ENCODE results near the gene ADRA2B. TPM values are rescaled to one million over a fixed set of nuclear protein-coding genes. Genes with fewer than 3 reads are reported as not detected.

Gene ADRA2B
- total RNA-seq, 1 donor from 2014 or later: 2.9 TPM

DNA sequence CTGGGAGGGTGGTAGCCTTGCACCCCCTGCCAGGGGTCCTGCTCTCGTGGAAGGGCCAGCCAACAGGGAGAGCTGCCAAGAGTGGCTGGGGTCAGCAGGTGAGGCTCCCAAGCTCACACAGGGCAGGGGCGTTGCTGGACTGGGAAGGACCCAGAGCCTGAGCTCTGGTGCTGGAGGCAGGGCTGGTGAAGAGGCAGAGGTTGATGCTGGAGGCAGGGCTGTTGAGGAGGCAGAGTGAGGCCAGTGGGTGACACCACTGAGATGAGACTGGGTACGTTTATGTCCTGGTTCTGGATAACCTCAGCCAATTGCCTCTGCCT lies 7.0 kb downstream of the ADRA2B start:
- peak overlapping the region; percentile 90 for H3K27ac ChIP-seq (replicated peaks)
- intact Hi-C loops (cut with micrococcal nuclease): no loop called here
- peak overlapping the region; percentile 53 for H3K4me3 ChIP-seq

DNA sequence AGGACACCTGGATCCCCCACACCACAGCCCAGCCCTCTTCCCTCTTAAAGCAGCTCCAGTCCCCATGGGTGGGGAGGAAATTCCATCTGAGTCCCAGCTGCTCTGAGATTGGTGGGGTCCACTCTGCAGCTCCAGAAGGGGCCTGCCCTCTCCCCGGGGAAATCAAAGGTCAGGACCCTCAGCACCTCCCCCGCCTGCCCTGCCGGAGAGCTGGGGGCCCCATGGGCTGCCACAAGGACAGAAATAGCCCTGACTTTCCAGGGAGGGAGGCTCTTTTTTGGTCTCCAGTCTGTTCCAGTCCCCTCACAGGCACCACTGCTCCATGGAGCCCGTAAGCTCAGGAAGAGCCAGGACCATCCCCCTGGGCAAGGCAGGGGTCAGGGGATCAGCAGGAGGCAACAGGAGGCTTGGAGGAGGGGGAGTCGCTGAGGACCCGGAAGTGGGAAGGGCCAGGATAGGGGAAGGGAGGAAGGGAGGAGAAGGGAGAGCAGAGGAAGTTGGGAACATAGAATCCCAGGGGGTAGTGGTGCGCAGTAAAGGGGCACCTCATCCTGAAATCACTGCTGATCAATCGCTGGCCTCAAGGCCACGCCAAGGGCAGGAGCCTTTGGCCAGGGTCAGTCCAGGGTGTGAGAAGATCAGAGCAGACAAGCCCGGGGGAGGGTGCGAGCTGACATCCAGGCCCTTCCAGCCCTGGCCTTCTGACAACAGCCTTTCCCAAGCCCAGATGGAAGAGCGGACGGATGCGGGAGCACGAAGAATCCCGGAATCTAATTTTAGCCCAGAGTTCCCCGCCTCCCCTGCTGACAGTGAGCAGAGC lies 7.6 kb downstream of the ADRA2B start:
- DNase-seq: peak; percentile 64

More for the DNA sequence above, 7.0 kb downstream of the ADRA2B start:
- H3K27me3 ChIP-seq (ENCODE audit: low read depth): no peaks in the 10 kb centered on the region
- H3K36me3 ChIP-seq: no peaks in the 10 kb centered on the region
- H3K9me3 ChIP-seq (replicated peaks): peaks cover 15% of the 10 kb centered on the region
- TF ChIP-seq, protein P1, sequence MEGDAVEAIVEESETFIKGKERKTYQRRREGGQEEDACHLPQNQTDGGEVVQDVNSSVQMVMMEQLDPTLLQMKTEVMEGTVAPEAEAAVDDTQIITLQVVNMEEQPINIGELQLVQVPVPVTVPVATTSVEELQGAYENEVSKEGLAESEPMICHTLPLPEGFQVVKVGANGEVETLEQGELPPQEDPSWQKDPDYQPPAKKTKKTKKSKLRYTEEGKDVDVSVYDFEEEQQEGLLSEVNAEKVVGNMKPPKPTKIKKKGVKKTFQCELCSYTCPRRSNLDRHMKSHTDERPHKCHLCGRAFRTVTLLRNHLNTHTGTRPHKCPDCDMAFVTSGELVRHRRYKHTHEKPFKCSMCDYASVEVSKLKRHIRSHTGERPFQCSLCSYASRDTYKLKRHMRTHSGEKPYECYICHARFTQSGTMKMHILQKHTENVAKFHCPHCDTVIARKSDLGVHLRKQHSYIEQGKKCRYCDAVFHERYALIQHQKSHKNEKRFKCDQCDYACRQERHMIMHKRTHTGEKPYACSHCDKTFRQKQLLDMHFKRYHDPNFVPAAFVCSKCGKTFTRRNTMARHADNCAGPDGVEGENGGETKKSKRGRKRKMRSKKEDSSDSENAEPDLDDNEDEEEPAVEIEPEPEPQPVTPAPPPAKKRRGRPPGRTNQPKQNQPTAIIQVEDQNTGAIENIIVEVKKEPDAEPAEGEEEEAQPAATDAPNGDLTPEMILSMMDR (IDR thresholded peaks at IDR 0.05; ENCODE audit: borderline replicate concordance): no peak
- peaks cover 51% of the 10 kb centered on the region for H3K4me1 ChIP-seq
- DNase-seq: no peak

DNA sequence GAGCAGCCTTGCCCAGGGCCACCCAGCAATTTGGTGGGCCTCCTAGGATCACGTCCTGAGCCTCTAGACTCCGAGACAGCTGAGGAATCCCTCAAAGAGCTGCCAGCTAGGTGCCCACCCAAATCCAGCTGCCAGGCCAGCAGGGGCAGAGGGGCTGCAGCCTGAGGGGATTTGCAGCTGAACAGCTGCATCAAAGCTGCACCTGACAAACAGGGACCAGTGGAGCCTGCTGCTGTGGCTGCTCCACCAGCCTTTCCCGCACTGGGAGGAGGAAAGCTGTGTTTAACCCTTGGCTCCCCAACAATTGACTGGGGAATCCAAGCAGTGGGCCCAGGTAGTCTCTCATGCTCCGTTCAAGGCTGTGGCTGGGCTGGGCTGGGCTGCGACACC lies 8.2 kb downstream of the ADRA2B start:
- intact Hi-C loops (cut with micrococcal nuclease): no loop called here
- no peak for DNase-seq
- TF ChIP-seq, protein P1 (IDR thresholded peaks at IDR 0.05; ENCODE audit: borderline replicate concordance): no peak
- Histone ChIP-seq H3K4me1 (peaks cover 57% of the 10 kb centered on the region), H3K36me3 (no peaks in the 10 kb centered on the region), H3K4me3 (peak overlapping the region; percentile 53), H3K9me3 (replicated peaks) (peaks cover 15% of the 10 kb centered on the region), H3K27me3 (ENCODE audit: low read depth) (no peaks in the 10 kb centered on the region), H3K27ac (replicated peaks) (peak overlapping the region; percentile 90)

More for the DNA sequence above, 7.6 kb downstream of the ADRA2B start:
- Histone ChIP-seq H3K4me3 (peak overlapping the region; percentile 53), H3K9me3 (replicated peaks) (peaks cover 15% of the 10 kb centered on the region), H3K27ac (replicated peaks) (peak overlapping the region; percentile 90), H3K36me3 (no peaks in the 10 kb centered on the region), H3K27me3 (ENCODE audit: low read depth) (no peaks in the 10 kb centered on the region), H3K4me1 (peaks cover 51% of the 10 kb centered on the region)
- intact Hi-C loops (cut with micrococcal nuclease): no loop called here
- TF ChIP-seq, protein P1 (IDR thresholded peaks at IDR 0.05; ENCODE audit: borderline replicate concordance): no peak

DNA sequence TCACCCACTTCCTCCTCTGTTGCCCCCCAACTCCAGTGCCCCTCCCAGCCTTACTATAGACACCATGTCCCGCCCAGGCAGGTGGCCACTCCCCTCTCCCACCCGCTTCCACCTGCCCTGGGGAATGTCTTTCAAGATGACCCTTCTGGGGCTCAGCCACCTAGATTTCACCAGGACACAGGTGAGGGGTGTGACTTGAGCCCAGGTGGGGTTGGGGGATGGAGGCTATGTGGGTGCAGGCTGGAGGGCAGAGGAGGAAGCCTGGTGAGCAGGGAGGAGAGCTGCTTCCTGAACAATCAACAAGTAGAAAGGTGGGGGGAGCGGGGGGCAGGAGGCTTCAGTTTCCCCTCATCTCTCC lies 8.7 kb downstream of the ADRA2B start:
- Histone ChIP-seq H3K36me3 (no peaks in the 10 kb centered on the region), H3K27me3 (ENCODE audit: low read depth) (no peaks in the 10 kb centered on the region), H3K27ac (replicated peaks) (peak overlapping the region; percentile 90), H3K4me3 (no peak overlapping the region), H3K4me1 (peaks cover 62% of the 10 kb centered on the region), H3K9me3 (replicated peaks) (peaks cover 15% of the 10 kb centered on the region)
- peak; percentile 12 for DNase-seq
- intact Hi-C loops (cut with micrococcal nuclease): no loop called here
- TF ChIP-seq, protein P1 (IDR thresholded peaks at IDR 0.05; ENCODE audit: borderline replicate concordance): no peak

DNA sequence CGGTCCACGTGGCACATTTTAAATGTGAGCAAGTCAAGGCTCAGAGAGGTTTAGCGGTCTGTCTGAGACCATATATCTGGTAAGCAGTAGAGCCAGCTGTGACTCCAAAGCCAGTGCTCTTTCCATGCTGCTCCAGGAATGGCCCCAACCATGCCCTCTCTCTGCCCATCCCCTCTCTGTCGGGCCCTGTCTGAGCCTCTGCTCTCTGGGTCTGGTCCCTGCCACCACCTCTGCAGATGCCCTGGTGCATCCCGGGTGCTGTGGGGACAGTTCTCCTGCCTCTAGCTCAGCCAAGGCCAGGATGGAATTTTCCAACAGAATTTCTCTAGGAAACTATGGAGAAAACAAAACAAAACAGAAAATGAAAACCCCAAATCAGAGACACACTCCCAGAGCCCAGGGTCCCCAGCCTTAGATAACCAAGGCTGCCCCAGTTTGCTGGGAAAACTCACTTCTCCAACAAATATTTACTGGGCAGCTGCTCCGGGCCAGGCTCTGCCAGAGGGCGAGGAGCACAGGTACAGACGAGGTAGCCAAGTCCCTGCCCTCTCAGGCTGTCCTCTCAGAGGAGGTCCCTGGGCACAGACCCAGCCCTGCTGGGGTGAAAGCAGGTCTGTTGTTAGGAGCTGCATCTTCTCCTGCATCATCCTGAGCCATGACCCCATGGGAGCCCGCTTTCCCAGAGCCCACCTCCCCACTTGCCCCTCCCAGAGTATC lies 9.2 kb downstream of the ADRA2B start:
- Histone ChIP-seq H3K36me3 (no peaks in the 10 kb centered on the region), H3K9me3 (replicated peaks) (peaks cover 15% of the 10 kb centered on the region), H3K4me1 (peaks cover 67% of the 10 kb centered on the region), H3K27me3 (ENCODE audit: low read depth) (no peaks in the 10 kb centered on the region), H3K4me3 (no peak overlapping the region), H3K27ac (replicated peaks) (peak overlapping the region; percentile 90)
- TF ChIP-seq, protein P1 (IDR thresholded peaks at IDR 0.05; ENCODE audit: borderline replicate concordance): no peak
- intact Hi-C loops (cut with micrococcal nuclease): no loop called here
- peak; percentile 16 for DNase-seq

All from left ventricle myocardium inferior (tissue), 1 donor.